ENCODE measurements around the gene MAP2.

Gene MAP2

GRCh38 chr2:209534228-209534627 is 110.4 kb downstream of the MAP2 start:
- DNase-seq: no peak

- no peak for DNase-seq
Measured at GRCh38 chr2:209536363-209536762, 112.5 kb downstream of the MAP2 start.

GRCh38 chr2:209547726-209548125 is 123.9 kb downstream of the MAP2 start:
- DNase-seq: no peak

GRCh38 chr2:209549589-209549988 is 125.7 kb downstream of the MAP2 start:
- DNase-seq: no peak

GRCh38 chr2:209553913-209554312 is 130.1 kb downstream of the MAP2 start:
- DNase-seq: peak in 1 of 3 donors; percentile 7

- DNase-seq: peak; percentile 54 to 57 (median 56)
Measured at GRCh38 chr2:209556354-209556961, 132.6 kb downstream of the MAP2 start.

GRCh38 chr2:209560911-209561310 is 137.1 kb downstream of the MAP2 start:
- no peak for DNase-seq

GRCh38 chr2:209563453-209563852 is 139.6 kb downstream of the MAP2 start:
- no peak for DNase-seq

- no peak for DNase-seq
Measured at GRCh38 chr2:209564816-209565215, 141.0 kb downstream of the MAP2 start.

GRCh38 chr2:209565896-209566582 is 142.2 kb downstream of the MAP2 start:
- DNase-seq: no peak

GRCh38 chr2:209570194-209570593 is 146.3 kb downstream of the MAP2 start:
- DNase-seq: no peak

GRCh38 chr2:209574515-209574914 is 150.7 kb downstream of the MAP2 start:
- DNase-seq: no peak

GRCh38 chr2:209577376-209578357 is 153.8 kb downstream of the MAP2 start:
- DNase-seq: peak; percentile 45 to 61 (median 52)

- no peak for DNase-seq
Measured at GRCh38 chr2:209578394-209579001, 154.7 kb downstream of the MAP2 start.

GRCh38 chr2:209579230-209579749 is 155.4 kb downstream of the MAP2 start:
- DNase-seq: peak; percentile 17 to 21 (median 19)

GRCh38 chr2:209581040-209581439 is 157.2 kb downstream of the MAP2 start:
- no peak for DNase-seq

- no peak for DNase-seq
Measured at GRCh38 chr2:209582281-209582680, 158.4 kb downstream of the MAP2 start.

- DNase-seq: no peak
Measured at GRCh38 chr2:209584472-209584871, 160.6 kb downstream of the MAP2 start.

- DNase-seq: no peak
Measured at GRCh38 chr2:209584915-209585314, 161.1 kb downstream of the MAP2 start.

- DNase-seq: no peak
Measured at GRCh38 chr2:209591021-209591420, 167.2 kb downstream of the MAP2 start.

- no peak for DNase-seq
Measured at GRCh38 chr2:209592106-209592505, 168.3 kb downstream of the MAP2 start.

- no peak for DNase-seq
Measured at GRCh38 chr2:209593930-209594329, 170.1 kb downstream of the MAP2 start.

GRCh38 chr2:209596262-209596661 is 172.4 kb downstream of the MAP2 start:
- no peak for DNase-seq

All from suppressor macrophage treated with lipopolysaccharide for 1 hour (primary cell).